Upper lobe of right lung (tissue), 1 donor: ENCODE data around the gene KCTD5. TPM values are rescaled to one million over a fixed set of nuclear protein-coding genes. Genes with fewer than 3 reads are reported as not detected.

ENCODE experiments used
- ATAC-seq: fragments of 200-7000 bp; cut with Tn5 transposase; one replicate; pipeline ENCODE4 v1.9.1; 2020; ENCODE audit warnings: mild to moderate bottlenecking, moderate library complexity
- DNase-seq: peaks from one replicate; pipeline ENCODE4 v3.0.0-alpha.2; 2020
- H3K27ac ChIP-seq: fragments of 200-600 bp; one replicate; pipeline ENCODE4 v1.8.0; 2022
- H3K27me3 ChIP-seq: fragments of 200-600 bp; one replicate; pipeline ENCODE4 v1.8.0; 2022; ENCODE audit warnings: mild to moderate bottlenecking
- H3K36me3 ChIP-seq: fragments of 200-600 bp; one replicate; pipeline ENCODE4 v1.8.0; 2022
- H3K4me1 ChIP-seq: fragments of 200-600 bp; one replicate; pipeline ENCODE4 v1.8.0; 2022
- H3K4me3 ChIP-seq: fragments of 200-600 bp; one replicate; pipeline ENCODE4 v1.8.0; 2022; ENCODE audit warnings: mild to moderate bottlenecking
- H3K9me3 ChIP-seq: fragments of 200-600 bp; one replicate; pipeline ENCODE4 v1.8.0; 2022
- CTCF ChIP-seq: fragments of 200-600 bp; IDR thresholded peaks from one replicate; pipeline ENCODE4 v1.8.0; 2022; ENCODE audit warnings: antibody characterized with exemption
- intact Hi-C: fragments of 100-400 bp; cut with DNase I; formaldehyde crosslinking; loops from one replicate; pipeline ENCODE4 v1.11.0; 2022
- total RNA-seq: library from RNA; stranded (reverse); fragmentation: NEBNext Ultra II Directional; extraction: Animal tissue kit (Norgen Biotek cat#: 25700); gene quantifications from one replicate; pipeline ENCODE4 v1.2.1, GENCODE V29; 2021
- donor health status: DM: no; HTN: yes; CAD: no; lungs with severe emphysema.

The KCTD5 gene
- total RNA-seq, 1 donor from 2014 or later = 23.8 TPM

- intact Hi-C loops = no loop called here
- Histone ChIP-seq H3K4me3 (no peak overlapping the region), H3K9me3 (no peaks in the 10 kb centered on the region), H3K27me3 (no peaks in the 10 kb centered on the region), H3K27ac (no peak overlapping the region), H3K4me1 (no peaks in the 10 kb centered on the region), H3K36me3 (peaks cover 25% of the 10 kb centered on the region)
- ATAC-seq (no peak), DNase-seq (no peak)
- TF ChIP-seq CTCF = no peak
Observed at GRCh38 chr16:2712546-2712945, 30.2 kb downstream of the KCTD5 start.

DNA sequence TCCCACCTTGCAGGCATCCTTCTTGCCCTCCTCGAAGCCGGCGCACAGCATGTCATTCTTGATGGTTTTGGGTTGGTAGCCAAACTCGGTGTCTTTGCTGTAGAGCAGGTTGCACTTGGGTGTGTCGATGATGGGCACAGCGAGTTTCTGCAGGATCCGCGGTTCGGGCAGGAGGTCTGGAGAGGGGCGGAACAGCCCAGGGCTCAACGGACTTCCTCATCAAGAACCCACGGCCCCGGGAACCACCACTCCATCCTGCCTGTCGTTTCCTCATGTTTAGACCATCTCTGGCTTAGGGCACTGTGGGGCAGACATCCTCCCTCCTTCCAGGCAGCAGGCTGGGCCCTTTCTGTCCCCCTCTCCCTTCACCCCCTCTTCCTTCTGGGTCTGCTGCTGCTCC is 31.2 kb downstream of the KCTD5 start:
- ATAC-seq (no peak), DNase-seq (no peak)
- no peak for TF ChIP-seq CTCF
- no peak overlapping the region for H3K4me3 ChIP-seq
- H3K27ac ChIP-seq = no peak overlapping the region
- no peaks in the 10 kb centered on the region for H3K27me3 ChIP-seq
- H3K9me3 ChIP-seq = no peaks in the 10 kb centered on the region
- no peaks in the 10 kb centered on the region for H3K4me1 ChIP-seq
- intact Hi-C loops = no loop called here
- peaks cover 15% of the 10 kb centered on the region for H3K36me3 ChIP-seq

DNA sequence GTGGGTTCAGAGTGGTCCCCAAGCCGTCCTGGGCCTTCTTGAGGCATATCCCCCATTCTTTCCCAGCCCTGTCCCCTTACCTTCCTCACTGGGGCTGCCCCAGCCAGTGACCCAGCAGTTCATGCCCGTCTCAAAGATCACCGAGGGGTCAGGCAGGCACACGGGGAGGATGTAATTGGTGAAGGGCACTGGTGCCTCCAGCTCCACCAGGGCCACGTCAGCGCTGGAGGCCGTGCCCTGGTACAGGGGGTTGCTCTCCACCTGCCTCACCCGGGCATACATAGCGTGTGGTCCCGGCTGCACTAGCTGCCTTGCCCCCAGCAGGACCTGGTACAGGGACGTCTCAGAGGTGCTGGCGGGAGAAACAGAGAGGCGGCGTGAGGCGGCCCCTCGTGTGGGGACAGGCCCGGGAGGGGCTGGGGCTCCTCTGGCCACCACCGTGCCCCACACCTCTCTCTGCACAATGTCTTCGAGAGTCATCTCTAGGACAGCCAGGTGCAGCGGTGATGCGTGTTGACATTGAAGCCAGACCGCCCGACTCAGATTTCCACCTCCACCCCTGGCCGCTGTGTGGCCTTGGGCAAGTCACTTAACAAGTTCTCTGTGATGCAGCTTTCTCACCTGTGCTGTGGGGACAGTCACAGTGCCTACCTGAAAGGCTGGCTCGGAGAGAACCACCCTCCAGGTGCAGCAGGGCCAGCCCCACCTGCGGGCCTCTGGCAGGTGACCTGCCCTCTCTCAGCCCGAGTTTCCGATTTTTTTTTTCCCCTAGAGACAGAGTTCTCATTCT is 31.9 kb downstream of the KCTD5 start:
- no peak for DNase-seq
- Histone ChIP-seq H3K36me3 (peaks cover 9% of the 10 kb centered on the region), H3K27ac (no peak overlapping the region), H3K27me3 (no peaks in the 10 kb centered on the region), H3K4me1 (no peaks in the 10 kb centered on the region), H3K9me3 (no peaks in the 10 kb centered on the region), H3K4me3 (no peak overlapping the region)
- no peak for TF ChIP-seq CTCF
- intact Hi-C loops = no loop called here
- ATAC-seq = no peak

DNA sequence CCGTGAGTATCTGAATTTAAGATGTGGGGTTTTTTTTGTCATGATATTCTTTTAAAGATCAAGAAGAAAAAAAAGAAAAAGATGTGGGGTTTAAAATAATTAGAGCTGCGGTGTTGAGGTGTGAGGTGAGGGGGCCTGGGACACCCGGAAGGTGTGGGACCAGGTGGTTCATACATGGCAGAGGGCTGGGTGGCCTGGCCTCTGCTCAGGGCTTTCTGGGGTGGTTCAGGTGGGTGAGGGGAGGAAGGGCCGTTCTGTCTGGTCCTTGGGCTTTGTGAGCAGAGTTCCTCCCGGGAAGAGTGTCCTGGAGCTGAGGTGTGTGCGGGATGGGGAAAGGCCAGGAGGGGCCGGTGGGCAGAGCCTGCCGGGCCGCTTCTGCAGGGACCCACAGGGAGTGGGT is 32.7 kb downstream of the KCTD5 start:
- ATAC-seq (no peak), DNase-seq (no peak)
- Histone ChIP-seq H3K27me3 (no peaks in the 10 kb centered on the region), H3K27ac (no peak overlapping the region), H3K36me3 (no peaks in the 10 kb centered on the region), H3K4me1 (peaks cover 6% of the 10 kb centered on the region), H3K4me3 (no peak overlapping the region), H3K9me3 (no peaks in the 10 kb centered on the region)
- intact Hi-C loops = no loop called here
- TF ChIP-seq CTCF = no peak

- ATAC-seq = peak; percentile 70
- no peaks in the 10 kb centered on the region for H3K9me3 ChIP-seq
- TF ChIP-seq CTCF = no peak
- peak; percentile 83 for DNase-seq
- no peak overlapping the region for H3K27ac ChIP-seq
- H3K27me3 ChIP-seq = no peaks in the 10 kb centered on the region
- peaks cover 11% of the 10 kb centered on the region for H3K4me1 ChIP-seq
- no peaks in the 10 kb centered on the region for H3K36me3 ChIP-seq
- intact Hi-C loops = no loop called here
- H3K4me3 ChIP-seq = no peak overlapping the region
Observed at GRCh38 chr16:2715519-2715918, 33.2 kb downstream of the KCTD5 start.
